ENCODE data around the gene ZNF436.

DNA sequence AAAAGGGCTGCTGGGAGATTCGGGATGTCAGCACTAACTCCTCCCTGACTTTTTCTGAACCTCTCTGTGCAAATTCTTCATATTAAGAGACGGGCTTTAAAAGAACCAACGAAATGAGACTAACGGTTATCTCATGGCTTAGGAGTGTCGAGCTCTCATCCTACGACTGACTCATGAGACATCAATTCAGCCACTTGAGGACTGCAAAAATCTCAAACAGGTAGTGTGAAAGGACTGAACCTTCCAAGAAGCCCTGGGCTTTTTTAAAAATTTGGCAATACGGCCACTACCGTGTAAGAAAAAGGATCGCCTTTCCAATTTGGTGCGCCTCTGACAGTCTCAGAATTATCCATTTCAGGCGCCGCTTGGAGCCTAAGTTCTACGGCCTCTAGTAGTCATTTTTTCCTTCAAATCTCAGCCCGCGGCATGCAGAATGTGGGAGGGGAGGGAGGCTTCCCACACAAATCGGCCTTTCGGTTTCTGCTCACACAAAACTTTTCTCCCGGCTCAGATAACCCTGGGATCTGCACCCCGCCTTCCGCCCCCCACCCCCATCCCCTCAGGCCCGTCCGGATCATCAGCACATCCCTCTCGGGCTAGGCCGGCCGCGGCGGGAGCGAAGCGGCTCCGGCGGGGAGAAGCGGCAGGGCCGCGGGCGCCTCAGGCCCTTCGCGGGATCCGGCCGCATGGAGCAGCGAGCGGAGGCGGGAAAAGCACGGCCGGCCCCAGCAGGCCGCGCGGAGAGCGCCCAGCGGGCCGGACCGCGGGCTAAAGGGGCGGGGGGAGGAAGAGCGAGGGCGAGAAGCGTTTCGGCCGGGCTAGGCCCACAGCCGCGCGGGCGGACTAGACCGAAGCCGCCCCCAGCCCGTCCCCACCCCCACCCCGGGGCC lies 26.2 kb downstream of the ZNF436 start:
- TF ChIP-seq POLR2AphosphoS5 (IDR thresholded peaks at IDR 0.05), result no peak
- TF ChIP-seq, protein P1, sequence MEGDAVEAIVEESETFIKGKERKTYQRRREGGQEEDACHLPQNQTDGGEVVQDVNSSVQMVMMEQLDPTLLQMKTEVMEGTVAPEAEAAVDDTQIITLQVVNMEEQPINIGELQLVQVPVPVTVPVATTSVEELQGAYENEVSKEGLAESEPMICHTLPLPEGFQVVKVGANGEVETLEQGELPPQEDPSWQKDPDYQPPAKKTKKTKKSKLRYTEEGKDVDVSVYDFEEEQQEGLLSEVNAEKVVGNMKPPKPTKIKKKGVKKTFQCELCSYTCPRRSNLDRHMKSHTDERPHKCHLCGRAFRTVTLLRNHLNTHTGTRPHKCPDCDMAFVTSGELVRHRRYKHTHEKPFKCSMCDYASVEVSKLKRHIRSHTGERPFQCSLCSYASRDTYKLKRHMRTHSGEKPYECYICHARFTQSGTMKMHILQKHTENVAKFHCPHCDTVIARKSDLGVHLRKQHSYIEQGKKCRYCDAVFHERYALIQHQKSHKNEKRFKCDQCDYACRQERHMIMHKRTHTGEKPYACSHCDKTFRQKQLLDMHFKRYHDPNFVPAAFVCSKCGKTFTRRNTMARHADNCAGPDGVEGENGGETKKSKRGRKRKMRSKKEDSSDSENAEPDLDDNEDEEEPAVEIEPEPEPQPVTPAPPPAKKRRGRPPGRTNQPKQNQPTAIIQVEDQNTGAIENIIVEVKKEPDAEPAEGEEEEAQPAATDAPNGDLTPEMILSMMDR (IDR thresholded peaks at IDR 0.05), result no peak
- no peak for TF ChIP-seq EP300 (IDR thresholded peaks at IDR 0.05; ENCODE audit: low read depth)
- no peak for TF ChIP-seq POLR2A (IDR thresholded peaks at IDR 0.05)

Measured in transverse colon (tissue), 4 donors.